Fibroblast of lung (primary cell): ENCODE results near the gene AMBRA1.

Experiments
- EZH2 ChIP-seq: IDR thresholded peaks from 2 replicates; pipeline ENCODE4 v1.5.1; 2012; ENCODE audit warnings: low read length, control low read depth, mild to moderate bottlenecking; ENCODE audit errors: missing control alignments
- TF ChIP-seq, protein P1 (sequence below), 2 donors: IDR thresholded peaks in 1 of 2; conservative IDR thresholded peaks in 1 of 2; 1 replicate in 1 of 2; 2 replicates in 1 of 2; pipeline ENCODE4 v1.5.1; 2011 to 2012; ENCODE audit warnings: low read length in 2 of 2, control low read depth in 1 of 2, inconsistent platforms in 1 of 2, low read depth in 1 of 2, mild to moderate bottlenecking in 1 of 2

GRCh38 chr11:46414466-46414796 lies 179.4 kb downstream of the AMBRA1 start:
- TF ChIP-seq, protein P1, sequence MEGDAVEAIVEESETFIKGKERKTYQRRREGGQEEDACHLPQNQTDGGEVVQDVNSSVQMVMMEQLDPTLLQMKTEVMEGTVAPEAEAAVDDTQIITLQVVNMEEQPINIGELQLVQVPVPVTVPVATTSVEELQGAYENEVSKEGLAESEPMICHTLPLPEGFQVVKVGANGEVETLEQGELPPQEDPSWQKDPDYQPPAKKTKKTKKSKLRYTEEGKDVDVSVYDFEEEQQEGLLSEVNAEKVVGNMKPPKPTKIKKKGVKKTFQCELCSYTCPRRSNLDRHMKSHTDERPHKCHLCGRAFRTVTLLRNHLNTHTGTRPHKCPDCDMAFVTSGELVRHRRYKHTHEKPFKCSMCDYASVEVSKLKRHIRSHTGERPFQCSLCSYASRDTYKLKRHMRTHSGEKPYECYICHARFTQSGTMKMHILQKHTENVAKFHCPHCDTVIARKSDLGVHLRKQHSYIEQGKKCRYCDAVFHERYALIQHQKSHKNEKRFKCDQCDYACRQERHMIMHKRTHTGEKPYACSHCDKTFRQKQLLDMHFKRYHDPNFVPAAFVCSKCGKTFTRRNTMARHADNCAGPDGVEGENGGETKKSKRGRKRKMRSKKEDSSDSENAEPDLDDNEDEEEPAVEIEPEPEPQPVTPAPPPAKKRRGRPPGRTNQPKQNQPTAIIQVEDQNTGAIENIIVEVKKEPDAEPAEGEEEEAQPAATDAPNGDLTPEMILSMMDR (conservative IDR thresholded peaks at IDR 0.05 in 1 of 2, IDR thresholded peaks at IDR 0.05 in 1 of 2; ENCODE audit: low read depth in 1 of 2, low read length in 2 of 2): no peak
- TF ChIP-seq EZH2: no peak
